Measurements from ENCODE around the gene SARDH. TPM values are rescaled to one million over a fixed set of nuclear protein-coding genes. Genes with fewer than 3 reads are reported as not detected.
A peak's percentile ranks its signal among the peaks of the same experiment; 100 is the strongest.

Gene SARDH
- total RNA-seq, 2 donors from 2014 or later = 20.2 to 61.0 TPM

DNA sequence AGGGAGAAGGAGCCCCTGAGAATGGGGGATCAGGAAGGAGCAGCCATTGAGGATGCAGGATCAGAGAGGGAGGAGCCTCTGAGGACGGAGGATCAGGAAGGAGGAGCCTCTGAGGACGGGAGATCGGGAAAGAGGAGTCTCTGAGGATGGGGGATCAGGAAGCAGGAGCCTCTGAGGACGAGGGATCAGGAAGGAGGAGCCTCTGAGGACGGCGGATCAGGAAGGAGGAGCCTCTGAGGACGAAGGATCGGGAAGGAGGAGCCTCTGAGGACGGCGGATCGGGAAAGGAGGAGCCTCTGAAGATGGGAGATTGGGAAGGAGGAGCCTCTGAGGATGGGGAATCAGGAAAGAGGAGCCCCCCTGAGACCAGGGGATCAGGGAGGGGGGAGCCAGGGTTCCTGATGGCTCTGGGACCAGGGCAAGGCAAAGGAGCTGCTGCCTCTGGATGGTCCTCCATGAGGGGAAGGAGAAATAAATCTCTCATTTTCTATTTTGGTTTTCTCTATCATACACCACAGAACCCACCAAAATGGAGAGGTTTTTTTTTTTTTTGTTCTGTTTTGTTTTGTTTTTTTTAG, 22.6 kb upstream of the SARDH start:
- no peaks in the 10 kb centered on the region for H3K9me3 ChIP-seq
- TF ChIP-seq POLR2A (IDR thresholded peaks at IDR 0.05) = no peak
- TF ChIP-seq, protein P1, sequence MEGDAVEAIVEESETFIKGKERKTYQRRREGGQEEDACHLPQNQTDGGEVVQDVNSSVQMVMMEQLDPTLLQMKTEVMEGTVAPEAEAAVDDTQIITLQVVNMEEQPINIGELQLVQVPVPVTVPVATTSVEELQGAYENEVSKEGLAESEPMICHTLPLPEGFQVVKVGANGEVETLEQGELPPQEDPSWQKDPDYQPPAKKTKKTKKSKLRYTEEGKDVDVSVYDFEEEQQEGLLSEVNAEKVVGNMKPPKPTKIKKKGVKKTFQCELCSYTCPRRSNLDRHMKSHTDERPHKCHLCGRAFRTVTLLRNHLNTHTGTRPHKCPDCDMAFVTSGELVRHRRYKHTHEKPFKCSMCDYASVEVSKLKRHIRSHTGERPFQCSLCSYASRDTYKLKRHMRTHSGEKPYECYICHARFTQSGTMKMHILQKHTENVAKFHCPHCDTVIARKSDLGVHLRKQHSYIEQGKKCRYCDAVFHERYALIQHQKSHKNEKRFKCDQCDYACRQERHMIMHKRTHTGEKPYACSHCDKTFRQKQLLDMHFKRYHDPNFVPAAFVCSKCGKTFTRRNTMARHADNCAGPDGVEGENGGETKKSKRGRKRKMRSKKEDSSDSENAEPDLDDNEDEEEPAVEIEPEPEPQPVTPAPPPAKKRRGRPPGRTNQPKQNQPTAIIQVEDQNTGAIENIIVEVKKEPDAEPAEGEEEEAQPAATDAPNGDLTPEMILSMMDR (IDR thresholded peaks at IDR 0.05) = no peak
- H3K27me3 ChIP-seq = no peaks in the 10 kb centered on the region
- intact Hi-C loops (cut with DNase I) = no loop called here
- peak in 1 of 4 donors; percentile 1 for DNase-seq
- no peak overlapping the region for H3K4me3 ChIP-seq
- whole genome bisulfite sequencing, 2 donors = 93% methylated on average over 11 of the region's 11 CpGs; no CpG with 5 or more reads in 1 of the 2 donors
- H3K27ac ChIP-seq = no peak overlapping the region
- ATAC-seq = no peak
- peaks cover 22% of the 10 kb centered on the region for H3K4me1 ChIP-seq
- peaks cover 0 to 10% of the 10 kb centered on the region in 2 donors for H3K36me3 ChIP-seq (replicated peaks in 1 of 2; ENCODE audit: insufficient read depth in 1 of 2, low read depth in 2 of 2)

DNA sequence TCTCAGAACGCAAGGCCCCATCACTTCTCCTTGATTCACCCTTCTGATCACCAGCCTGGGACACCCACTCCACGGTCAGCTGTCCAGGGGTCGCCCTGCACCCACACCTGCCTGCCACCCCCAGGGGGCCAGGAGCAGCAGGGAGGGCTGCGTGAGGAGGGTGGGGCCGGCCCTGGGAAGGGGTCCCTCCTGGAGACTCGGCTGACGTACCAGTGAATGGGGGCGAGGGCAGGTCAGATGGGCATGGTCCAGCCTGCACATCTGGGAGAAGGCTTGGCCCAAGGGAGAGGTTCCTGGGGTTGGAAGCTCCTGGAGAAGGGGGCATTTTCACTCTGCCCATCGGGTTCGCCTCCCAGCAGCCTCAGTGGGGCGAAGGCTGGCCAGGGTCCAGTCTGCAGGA, 21.8 kb upstream of the SARDH start:
- TF ChIP-seq, protein P1 (IDR thresholded peaks at IDR 0.05) = no peak
- no peak for TF ChIP-seq POLR2A (IDR thresholded peaks at IDR 0.05)
- ATAC-seq (no peak), DNase-seq (peak in 1 of 4 donors; percentile 7)
- Histone ChIP-seq H3K36me3 (replicated peaks in 1 of 2; ENCODE audit: insufficient read depth in 1 of 2, low read depth in 2 of 2) (peaks cover 0 to 10% of the 10 kb centered on the region in 2 donors), H3K4me1 (peaks cover 22% of the 10 kb centered on the region), H3K4me3 (no peak overlapping the region), H3K27me3 (no peaks in the 10 kb centered on the region), H3K9me3 (no peaks in the 10 kb centered on the region), H3K27ac (no peak overlapping the region)
- WGBS, 2 donors = 86 to 87% methylated on average over 2 to 6 of the region's 11 CpGs
- intact Hi-C loops (cut with DNase I) = no loop called here

DNA sequence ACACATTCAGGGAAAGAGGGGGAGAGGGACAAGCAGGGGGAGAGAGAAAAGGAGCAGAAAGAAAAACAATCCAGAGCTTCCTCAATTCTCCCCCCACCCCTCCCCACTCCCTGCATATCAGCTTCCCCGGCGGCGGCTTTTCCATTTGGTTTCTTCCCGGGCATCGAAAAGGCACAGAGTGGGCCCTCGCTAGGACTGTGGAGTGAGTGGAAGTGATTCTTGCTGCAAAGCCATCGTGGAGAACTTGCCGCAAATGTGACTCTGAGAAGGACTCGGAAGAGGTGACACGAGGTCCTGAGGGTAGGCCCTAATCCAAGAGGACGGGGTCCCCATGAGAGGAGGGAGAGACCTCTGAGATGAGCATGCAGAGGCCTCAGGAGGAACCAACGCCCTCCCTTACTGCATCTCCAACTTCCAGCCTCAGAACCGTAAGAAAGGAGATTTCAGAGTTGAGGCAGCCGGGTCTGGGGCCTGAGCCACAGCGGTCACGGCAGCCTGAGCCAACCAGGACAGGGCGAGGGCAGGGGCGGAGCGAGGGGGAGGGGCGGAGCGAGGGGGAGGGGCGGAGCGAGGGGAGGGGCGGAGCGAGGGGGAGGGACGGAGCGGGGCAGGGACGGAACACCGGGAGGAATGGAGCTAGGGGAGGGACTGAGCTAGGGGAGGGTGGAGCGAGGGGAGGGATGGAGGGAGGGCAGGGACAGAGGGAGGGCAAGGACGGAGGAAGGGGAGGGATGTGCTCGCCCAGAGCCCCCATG, 21.2 kb upstream of the SARDH start:
- intact Hi-C loops (cut with DNase I) = no loop called here
- DNase-seq (peak in 2 of 4 donors; percentile 53 to 57), ATAC-seq (peak; percentile 71)
- Histone ChIP-seq H3K27me3 (no peaks in the 10 kb centered on the region), H3K4me3 (no peak overlapping the region), H3K4me1 (peaks cover 22% of the 10 kb centered on the region), H3K9me3 (no peaks in the 10 kb centered on the region), H3K36me3 (replicated peaks in 1 of 2; ENCODE audit: insufficient read depth in 1 of 2, low read depth in 2 of 2) (peaks cover 0 to 10% of the 10 kb centered on the region in 2 donors), H3K27ac (peak overlapping the region in 1 of 4 donors; percentile 14)
- no peak for TF ChIP-seq POLR2A (IDR thresholded peaks at IDR 0.05)
- TF ChIP-seq, protein P1 (IDR thresholded peaks at IDR 0.05) = no peak
- WGBS, 2 donors = 57 to 62% methylated on average over 20 to 32 of the region's 32 CpGs

DNA sequence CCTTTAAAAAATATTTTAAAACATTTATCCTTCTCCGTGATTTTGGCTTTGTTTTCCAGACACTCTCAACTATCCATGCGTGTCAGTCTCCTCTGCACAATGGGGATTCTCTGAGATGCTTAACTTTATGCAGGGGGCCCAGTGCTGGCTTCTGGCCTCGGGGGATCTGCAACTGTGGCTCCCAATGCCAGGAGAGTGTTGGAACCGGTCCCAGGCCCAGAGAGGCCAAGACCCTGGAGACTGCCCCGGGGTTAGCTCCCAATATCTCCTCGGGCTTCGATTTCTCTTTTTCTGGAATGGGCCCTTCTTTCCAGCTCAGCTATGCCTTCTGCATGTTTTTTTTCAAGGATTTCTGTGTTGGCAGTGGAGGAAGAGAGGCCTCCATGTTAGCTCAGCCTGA, 20.1 kb upstream of the SARDH start:
- intact Hi-C loops (cut with DNase I) = no loop called here
- no peaks in the 10 kb centered on the region for H3K9me3 ChIP-seq
- peaks cover 22% of the 10 kb centered on the region for H3K4me1 ChIP-seq
- H3K27ac ChIP-seq = peak overlapping the region in 1 of 4 donors; percentile 30
- ATAC-seq (no peak), DNase-seq (peak in 2 of 4 donors; percentile 5 to 12)
- WGBS, 2 donors = 58 to 65% methylated on average over 7 of the region's 7 CpGs
- H3K36me3 ChIP-seq (replicated peaks in 1 of 2; ENCODE audit: insufficient read depth in 1 of 2, low read depth in 2 of 2) = peaks cover 0 to 2% of the 10 kb centered on the region in 2 donors
- no peaks in the 10 kb centered on the region for H3K27me3 ChIP-seq
- H3K4me3 ChIP-seq = no peak overlapping the region
- no peak for TF ChIP-seq POLR2A (IDR thresholded peaks at IDR 0.05)
- TF ChIP-seq, protein P1 (IDR thresholded peaks at IDR 0.05) = no peak
